ENCODE measurements around the gene EPHA8. TPM values are rescaled to one million over a fixed set of nuclear protein-coding genes. Genes with fewer than 3 reads are reported as not detected.

Gene EPHA8
- total RNA-seq, 1 experiment from 2014 or later = not detected

GRCh38 chr1:22650089-22650693, 86.9 kb downstream of the EPHA8 start:
- ChIA-PET CTCF (no interaction called here), POLR2A (ENCODE audit: unreplicated experiment) (no interaction called here)
- no peak for DNase-seq
- no peak for TF ChIP-seq CTCF (conservative IDR thresholded peaks at IDR 0.05)
- TF ChIP-seq EZH2 (IDR thresholded peaks at IDR 0.05; ENCODE audit: low read depth) = no peak
- no TSS peak for BruUV-seq (replicated peaks)
- peaks cover 13% of the 10 kb centered on the region for H3K4me1 ChIP-seq (replicated peaks; ENCODE audit: insufficient read depth)
- no peaks in the 10 kb centered on the region for H3K36me3 ChIP-seq (ENCODE audit: low read depth)
- H3K4me3 ChIP-seq = no peak overlapping the region
- H2AFZ ChIP-seq = no peak overlapping the region
- no peaks in the 10 kb centered on the region for H3K9me2 ChIP-seq (ENCODE audit: insufficient read depth)
- H3K27me3 ChIP-seq (ENCODE audit: insufficient read depth, low read depth) = peaks cover 9% of the 10 kb centered on the region
- H3K79me2 ChIP-seq (ENCODE audit: low read depth) = no peaks in the 10 kb centered on the region
- H3K9me3 ChIP-seq (ENCODE audit: insufficient read depth, low read depth) = no peaks in the 10 kb centered on the region
- H4K20me1 ChIP-seq (ENCODE audit: insufficient read depth) = no peaks in the 10 kb centered on the region
- no peak overlapping the region for H3K27ac ChIP-seq
- no peak overlapping the region for H3K4me2 ChIP-seq
- no peaks in the 10 kb centered on the region for H3F3A ChIP-seq (ENCODE audit: insufficient read depth, low read depth)
- intact Hi-C loops (cut with micrococcal nuclease; ENCODE audit: unreplicated experiment) = no loop called here

GRCh38 chr1:22651941-22652856, 88.9 kb downstream of the EPHA8 start:
- no TSS peak for BruUV-seq (replicated peaks)
- intact Hi-C loops (cut with micrococcal nuclease; ENCODE audit: unreplicated experiment) = no loop called here
- Histone ChIP-seq H4K20me1 (ENCODE audit: insufficient read depth) (no peaks in the 10 kb centered on the region), H3K36me3 (ENCODE audit: low read depth) (no peaks in the 10 kb centered on the region), H3F3A (ENCODE audit: insufficient read depth, low read depth) (no peaks in the 10 kb centered on the region), H3K27me3 (ENCODE audit: insufficient read depth, low read depth) (peaks cover 27% of the 10 kb centered on the region), H3K27ac (no peak overlapping the region), H3K9me2 (ENCODE audit: insufficient read depth) (no peaks in the 10 kb centered on the region), H3K4me3 (no peak overlapping the region), H3K79me2 (ENCODE audit: low read depth) (no peaks in the 10 kb centered on the region), H3K4me1 (replicated peaks; ENCODE audit: insufficient read depth) (no peaks in the 10 kb centered on the region), H3K9me3 (ENCODE audit: insufficient read depth, low read depth) (no peaks in the 10 kb centered on the region), H3K4me2 (no peak overlapping the region), H2AFZ (no peak overlapping the region)
- TF ChIP-seq EZH2 (IDR thresholded peaks at IDR 0.05; ENCODE audit: low read depth) (no peak), CTCF (conservative IDR thresholded peaks at IDR 0.05) (no peak)
- DNase-seq = no peak
- POLR2A ChIA-PET (ENCODE audit: unreplicated experiment) = no interaction called here
- CTCF ChIA-PET = interaction anchor here (0.7 kb wide), 2 partner anchors 80 to 210 kb away, joined by 4 read pairs; no protein-coding TSS in a partner anchor

- Histone ChIP-seq H3K79me2 (ENCODE audit: low read depth) (no peaks in the 10 kb centered on the region), H3K27ac (no peak within 1 kb of the TSS), H3K9me2 (ENCODE audit: insufficient read depth) (no peaks in the 10 kb centered on the region), H3K9me3 (ENCODE audit: insufficient read depth, low read depth) (no peaks in the 10 kb centered on the region), H3K27me3 (ENCODE audit: insufficient read depth, low read depth) (peaks cover 34% of the 10 kb centered on the region), H4K20me1 (ENCODE audit: insufficient read depth) (no peaks in the 10 kb centered on the region), H3F3A (ENCODE audit: insufficient read depth, low read depth) (no peaks in the 10 kb centered on the region), H3K4me1 (replicated peaks; ENCODE audit: insufficient read depth) (no peaks in the 10 kb centered on the region), H3K4me3 (no peak within 1 kb of the TSS), H3K4me2 (no peak within 1 kb of the TSS), H2AFZ (no peak within 1 kb of the TSS), H3K36me3 (ENCODE audit: low read depth) (no peaks in the 10 kb centered on the region)
- intact Hi-C loops (cut with micrococcal nuclease; ENCODE audit: unreplicated experiment) = no loop called here
- POLR2A ChIA-PET (ENCODE audit: unreplicated experiment) = interaction anchor here (0.7 kb wide), 1 partner anchor 543 kb away, joined by 8 read pairs; no protein-coding TSS in a partner anchor
- DNase-seq = no peak
- BruUV-seq (replicated peaks) = no TSS peak
- CTCF ChIA-PET = no interaction called here
- TF ChIP-seq EZH2 (IDR thresholded peaks at IDR 0.05; ENCODE audit: low read depth) = no peak
- TF ChIP-seq CTCF (conservative IDR thresholded peaks at IDR 0.05) = no peak
These were observed 89.6 kb downstream of the EPHA8 start, which contains the start of gene C1QB for GRCh38 chr1:22652881-22653316. Gene C1QB, plus strand, starts transcription at chr1:22653236. Its CDS starts 6,227 bp downstream, at chr1:22659463.

Small RNA genes lying within 50 kb of the gene (microRNA-seq; reads per million reads assigned to microRNA genes)
- gene MIR6127 (ENCODE audit: borderline number of aligned reads, borderline replicate concordance) = not detected

Other genes starting within 250 kb of the EPHA8 start
- 13.7 and 21.4 TPM in 2 replicates for gene ZBTB40, start 111.6 kb upstream of the EPHA8 start, total RNA-seq (2021)
- not detected in 2 replicates for gene C1QA, start 73.1 kb downstream of the EPHA8 start, total RNA-seq (2021)
- gene C1QC, start 80.1 kb downstream of the EPHA8 start, total RNA-seq (2021) = not detected in 2 replicates
- gene C1QB, start 89.7 kb downstream of the EPHA8 start, total RNA-seq (2021) = not detected in 2 replicates
- gene EPHB2, start 147.3 kb downstream of the EPHA8 start, total RNA-seq (2021) = 26.7 and 31.1 TPM in 2 replicates